NCI-H524 treated with DMSO at 0.1 percent for 48 hours (cell line): ENCODE data around the gene ADAMTS5.

ENCODE experiments used
- DNase-seq: peaks from one replicate; lab custom pipeline; 2025; lab: John Stamatoyannopoulos, UW

ADAMTS5 gene

GRCh38 chr21:26887251-26887650, 79.6 kb downstream of the ADAMTS5 start:
- no peak for DNase-seq

GRCh38 chr21:26884436-26884835, 82.5 kb downstream of the ADAMTS5 start:
- no peak for DNase-seq

- DNase-seq: no peak
Measured at GRCh38 chr21:26883768-26884167, 83.1 kb downstream of the ADAMTS5 start.

DNA sequence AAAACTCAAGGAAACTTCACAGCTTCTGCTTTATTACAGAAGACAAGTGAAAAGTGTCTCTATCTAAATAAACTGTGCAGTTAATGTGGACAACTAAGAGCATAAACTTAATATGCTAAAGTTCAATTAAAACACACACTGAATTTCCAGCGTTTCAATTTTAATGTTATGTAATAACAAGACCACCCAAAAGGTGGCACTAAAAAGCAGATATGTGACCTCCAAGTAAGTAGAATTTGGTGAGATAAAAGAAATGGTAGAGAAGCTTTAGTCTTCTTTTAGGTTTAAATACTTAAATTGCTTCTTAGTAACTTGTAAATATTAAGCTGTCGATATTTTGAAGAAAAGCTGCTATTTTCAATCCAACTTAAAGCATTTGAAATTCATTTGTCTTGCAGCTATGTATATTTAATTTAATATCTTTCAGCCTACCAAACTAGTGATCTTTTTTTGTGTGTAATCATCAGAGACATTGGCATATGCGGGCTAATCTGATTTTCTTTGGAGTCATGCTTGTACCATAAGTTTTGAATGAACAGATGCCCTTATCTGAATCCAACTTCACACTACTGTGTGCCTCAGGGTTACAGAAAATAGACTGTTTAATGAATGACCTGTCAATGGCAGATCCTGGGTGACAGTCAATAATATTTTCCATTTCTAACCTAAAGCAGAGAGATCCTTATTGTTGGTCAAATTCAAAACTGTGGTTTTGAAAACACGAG, 85.2 kb downstream of the ADAMTS5 start:
- DNase-seq: peak; percentile 49

GRCh38 chr21:26877018-26877417, 89.9 kb downstream of the ADAMTS5 start:
- DNase-seq: no peak

- no peak for DNase-seq
Measured at GRCh38 chr21:26874347-26874746, 92.5 kb downstream of the ADAMTS5 start.
